Measurements from ENCODE around the gene SLC5A12. TPM values are rescaled to one million over a fixed set of nuclear protein-coding genes. Genes with fewer than 3 reads are reported as not detected.

SLC5A12 gene
- polyA plus RNA-seq, 1 donor (not counting 4 experiments of a cell fraction or from before 2014, with no cell fraction given) = not detected

DNA sequence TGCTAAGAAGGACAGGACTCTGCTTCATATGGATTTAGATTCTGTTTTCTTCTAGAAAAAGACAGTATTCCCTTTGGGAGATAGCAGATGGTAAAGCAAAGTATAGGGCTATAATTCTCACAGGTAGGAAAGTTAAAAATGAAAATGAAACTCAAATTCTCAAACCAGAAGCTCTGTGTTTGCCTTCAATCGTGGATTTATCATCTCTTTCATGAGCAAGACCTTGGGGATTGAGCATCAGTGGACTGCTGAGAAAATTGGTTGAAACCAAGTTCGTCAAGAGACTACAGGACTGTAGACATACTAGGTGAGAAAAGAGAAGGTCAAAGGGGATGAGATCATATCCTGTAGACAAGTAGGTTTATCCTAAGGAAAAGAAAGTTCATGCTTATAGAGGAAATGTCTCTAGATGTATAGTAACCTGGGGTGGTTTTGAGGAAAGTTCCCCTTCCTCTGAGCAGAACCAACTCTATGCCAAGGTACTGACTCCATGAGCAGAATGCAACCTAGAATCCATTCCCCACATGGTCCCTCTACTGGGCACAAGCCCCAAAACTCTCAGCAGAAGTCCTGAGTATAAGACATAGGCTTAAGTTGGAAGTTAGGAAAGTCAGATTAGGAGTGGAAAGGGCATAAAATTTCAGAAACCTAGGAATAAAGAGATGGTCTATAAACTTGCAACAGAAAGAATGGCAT, 46.5 kb downstream of the SLC5A12 start:
- H3K27ac ChIP-seq (ENCODE audit: control insufficient read depth, insufficient read depth, low read length) = no peak overlapping the region
- dilution Hi-C loops (cut with MboI; ENCODE audit: extremely low pct_ligation_motif_present, low sequenced_read_pairs) = no loop called here

DNA sequence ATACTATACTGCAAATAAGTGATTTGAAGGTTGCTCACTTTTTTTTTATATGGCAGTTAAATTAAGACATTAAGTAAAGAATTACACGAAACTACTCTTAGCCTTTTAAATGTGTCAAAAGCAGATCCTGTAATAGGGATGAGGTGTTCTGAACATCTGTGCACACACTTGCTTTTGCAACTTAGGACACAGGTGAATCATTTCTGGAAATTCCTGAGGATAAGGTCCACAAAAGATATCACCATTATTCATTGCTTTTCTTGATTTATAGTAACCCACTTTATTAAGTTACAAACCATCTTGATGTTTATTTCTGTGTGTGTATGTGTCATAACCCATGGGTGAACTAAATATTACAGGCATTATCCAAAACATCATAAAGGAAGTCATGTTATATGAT, 55.9 kb downstream of the SLC5A12 start:
- no peaks in the 10 kb centered on the region for H3K9me1 ChIP-seq (ENCODE audit: control insufficient read depth, extremely low read depth, insufficient read depth, low read length)
- H2AFZ ChIP-seq (ENCODE audit: control insufficient read depth, low read length) = no peak overlapping the region
- no peak for DNase-seq (ENCODE audit: low read depth, low spot score)
- H3K9me3 ChIP-seq (ENCODE audit: control insufficient read depth, low read depth, low read length) = no peaks in the 10 kb centered on the region
- H3K27ac ChIP-seq (ENCODE audit: control insufficient read depth, insufficient read depth, low read length) = no peak overlapping the region
- no peak for FAIRE-seq
- no peaks in the 10 kb centered on the region for H3K36me3 ChIP-seq (ENCODE audit: control insufficient read depth in 2 of 2, extremely low read depth in 1 of 2, insufficient read depth in 2 of 2, low read length in 2 of 2)
- no peaks in the 10 kb centered on the region for H4K20me1 ChIP-seq (ENCODE audit: control insufficient read depth, extremely low read depth, insufficient read depth, low read length)
- peaks cover 3% of the 10 kb centered on the region for H3K4me1 ChIP-seq (ENCODE audit: control insufficient read depth, extremely low read depth, insufficient read depth, low read length)
- TF ChIP-seq, protein P1, sequence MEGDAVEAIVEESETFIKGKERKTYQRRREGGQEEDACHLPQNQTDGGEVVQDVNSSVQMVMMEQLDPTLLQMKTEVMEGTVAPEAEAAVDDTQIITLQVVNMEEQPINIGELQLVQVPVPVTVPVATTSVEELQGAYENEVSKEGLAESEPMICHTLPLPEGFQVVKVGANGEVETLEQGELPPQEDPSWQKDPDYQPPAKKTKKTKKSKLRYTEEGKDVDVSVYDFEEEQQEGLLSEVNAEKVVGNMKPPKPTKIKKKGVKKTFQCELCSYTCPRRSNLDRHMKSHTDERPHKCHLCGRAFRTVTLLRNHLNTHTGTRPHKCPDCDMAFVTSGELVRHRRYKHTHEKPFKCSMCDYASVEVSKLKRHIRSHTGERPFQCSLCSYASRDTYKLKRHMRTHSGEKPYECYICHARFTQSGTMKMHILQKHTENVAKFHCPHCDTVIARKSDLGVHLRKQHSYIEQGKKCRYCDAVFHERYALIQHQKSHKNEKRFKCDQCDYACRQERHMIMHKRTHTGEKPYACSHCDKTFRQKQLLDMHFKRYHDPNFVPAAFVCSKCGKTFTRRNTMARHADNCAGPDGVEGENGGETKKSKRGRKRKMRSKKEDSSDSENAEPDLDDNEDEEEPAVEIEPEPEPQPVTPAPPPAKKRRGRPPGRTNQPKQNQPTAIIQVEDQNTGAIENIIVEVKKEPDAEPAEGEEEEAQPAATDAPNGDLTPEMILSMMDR (optimal IDR thresholded peaks at IDR 0.05 in 1 of 3, IDR thresholded peaks at IDR 0.05 in 1 of 3, conservative IDR thresholded peaks at IDR 0.05 in 1 of 3; ENCODE audit: extremely low read depth in 1 of 3, insufficient read depth in 2 of 3, low read length in 3 of 3) = no peak
- no peak for TF ChIP-seq EZH2 (IDR thresholded peaks at IDR 0.05; ENCODE audit: low read length)
- no peaks in the 10 kb centered on the region for H3K27me3 ChIP-seq (ENCODE audit: control insufficient read depth, extremely low read depth, insufficient read depth, low read length)
- H3K9ac ChIP-seq (ENCODE audit: control insufficient read depth, extremely low read depth, insufficient read depth, low read length) = no peak overlapping the region
- H3K79me2 ChIP-seq (ENCODE audit: control insufficient read depth, insufficient read depth, low read length) = no peaks in the 10 kb centered on the region
- no peak overlapping the region for H3K4me3 ChIP-seq (ENCODE audit: control insufficient read depth in 2 of 3, extremely low read depth in 1 of 3, insufficient read depth in 2 of 3, low read depth in 1 of 3, low read length in 3 of 3)
- dilution Hi-C loops (cut with MboI; ENCODE audit: extremely low pct_ligation_motif_present, low sequenced_read_pairs) = no loop called here
- H3K4me2 ChIP-seq (ENCODE audit: control insufficient read depth, extremely low read depth, insufficient read depth, low read depth, low read length) = no peak overlapping the region

More for the DNA sequence above, 46.5 kb downstream of the SLC5A12 start:
- H3K9me1 ChIP-seq (ENCODE audit: control insufficient read depth, extremely low read depth, insufficient read depth, low read length) = no peaks in the 10 kb centered on the region
- peak overlapping the region; percentile 49 for H2AFZ ChIP-seq (ENCODE audit: control insufficient read depth, low read length)
- no peaks in the 10 kb centered on the region for H3K36me3 ChIP-seq (ENCODE audit: control insufficient read depth in 2 of 2, extremely low read depth in 1 of 2, insufficient read depth in 2 of 2, low read length in 2 of 2)
- H3K4me3 ChIP-seq (ENCODE audit: control insufficient read depth in 2 of 3, extremely low read depth in 1 of 3, insufficient read depth in 2 of 3, low read depth in 1 of 3, low read length in 3 of 3) = no peak overlapping the region
- peaks cover 22% of the 10 kb centered on the region for H3K4me1 ChIP-seq (ENCODE audit: control insufficient read depth, extremely low read depth, insufficient read depth, low read length)
- no peaks in the 10 kb centered on the region for H3K79me2 ChIP-seq (ENCODE audit: control insufficient read depth, insufficient read depth, low read length)
- H3K4me2 ChIP-seq (ENCODE audit: control insufficient read depth, extremely low read depth, insufficient read depth, low read depth, low read length) = peak overlapping the region; percentile 24
- FAIRE-seq (peak; percentile 5), DNase-seq (ENCODE audit: low read depth, low spot score) (no peak)
- TF ChIP-seq, protein P1 (optimal IDR thresholded peaks at IDR 0.05 in 1 of 3, IDR thresholded peaks at IDR 0.05 in 1 of 3, conservative IDR thresholded peaks at IDR 0.05 in 1 of 3; ENCODE audit: extremely low read depth in 1 of 3, insufficient read depth in 2 of 3, low read length in 3 of 3) = no peak
- no peak for TF ChIP-seq EZH2 (IDR thresholded peaks at IDR 0.05; ENCODE audit: low read length)
- H4K20me1 ChIP-seq (ENCODE audit: control insufficient read depth, extremely low read depth, insufficient read depth, low read length) = no peaks in the 10 kb centered on the region
- H3K9me3 ChIP-seq (ENCODE audit: control insufficient read depth, low read depth, low read length) = no peaks in the 10 kb centered on the region
- no peak overlapping the region for H3K9ac ChIP-seq (ENCODE audit: control insufficient read depth, extremely low read depth, insufficient read depth, low read length)
- no peaks in the 10 kb centered on the region for H3K27me3 ChIP-seq (ENCODE audit: control insufficient read depth, extremely low read depth, insufficient read depth, low read length)
